ENCODE results near the gene TYMS. TPM values are rescaled to one million over a fixed set of nuclear protein-coding genes. Genes with fewer than 3 reads are reported as not detected.

Gene TYMS
- total and polyA plus RNA-seq, 12 donors: 0.32 to 19.2 (median 3.8) TPM; not detected in 1

DNA sequence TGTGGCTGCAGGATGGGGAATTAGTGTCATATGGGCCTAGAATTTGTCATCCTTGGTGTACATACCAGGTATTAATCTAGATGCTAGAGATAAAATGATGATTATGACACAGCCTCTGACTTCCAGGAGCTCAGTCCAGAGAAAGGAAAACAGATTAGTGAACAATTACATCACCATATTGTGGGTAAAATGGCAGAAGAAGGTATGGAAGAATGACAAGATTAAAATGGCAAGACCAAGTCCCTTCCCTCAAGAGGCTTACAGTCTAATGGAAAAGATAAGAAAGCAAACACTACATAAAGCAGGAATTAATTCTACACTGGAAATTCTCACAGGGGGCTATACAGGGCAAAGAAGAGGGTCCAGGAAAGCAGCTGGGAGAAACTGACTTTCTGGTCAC lies 25.9 kb upstream of the TYMS start:
- H3K27me3 ChIP-seq: no peaks in the 10 kb centered on the region
- no peak for DNase-seq
- H3K27ac ChIP-seq: no peak overlapping the region
- no peaks in the 10 kb centered on the region for H3K36me3 ChIP-seq (replicated peaks in 1 of 2)
- H3K9me3 ChIP-seq (replicated peaks in 1 of 3): no peaks in the 10 kb centered on the region
- intact Hi-C loops (cut with DNase I): loop anchor here in 1 of 2 donors (5.0 kb wide), 1 partner anchor 201 kb away; no protein-coding TSS in a partner anchor
- no peak overlapping the region for H3K4me3 ChIP-seq
- TF ChIP-seq, protein P1, sequence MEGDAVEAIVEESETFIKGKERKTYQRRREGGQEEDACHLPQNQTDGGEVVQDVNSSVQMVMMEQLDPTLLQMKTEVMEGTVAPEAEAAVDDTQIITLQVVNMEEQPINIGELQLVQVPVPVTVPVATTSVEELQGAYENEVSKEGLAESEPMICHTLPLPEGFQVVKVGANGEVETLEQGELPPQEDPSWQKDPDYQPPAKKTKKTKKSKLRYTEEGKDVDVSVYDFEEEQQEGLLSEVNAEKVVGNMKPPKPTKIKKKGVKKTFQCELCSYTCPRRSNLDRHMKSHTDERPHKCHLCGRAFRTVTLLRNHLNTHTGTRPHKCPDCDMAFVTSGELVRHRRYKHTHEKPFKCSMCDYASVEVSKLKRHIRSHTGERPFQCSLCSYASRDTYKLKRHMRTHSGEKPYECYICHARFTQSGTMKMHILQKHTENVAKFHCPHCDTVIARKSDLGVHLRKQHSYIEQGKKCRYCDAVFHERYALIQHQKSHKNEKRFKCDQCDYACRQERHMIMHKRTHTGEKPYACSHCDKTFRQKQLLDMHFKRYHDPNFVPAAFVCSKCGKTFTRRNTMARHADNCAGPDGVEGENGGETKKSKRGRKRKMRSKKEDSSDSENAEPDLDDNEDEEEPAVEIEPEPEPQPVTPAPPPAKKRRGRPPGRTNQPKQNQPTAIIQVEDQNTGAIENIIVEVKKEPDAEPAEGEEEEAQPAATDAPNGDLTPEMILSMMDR (IDR thresholded peaks at IDR 0.05): no peak
- TF ChIP-seq POLR2A (IDR thresholded peaks at IDR 0.05): no peak
- no peaks in the 10 kb centered on the region for H3K4me1 ChIP-seq (replicated peaks in 1 of 2)

DNA sequence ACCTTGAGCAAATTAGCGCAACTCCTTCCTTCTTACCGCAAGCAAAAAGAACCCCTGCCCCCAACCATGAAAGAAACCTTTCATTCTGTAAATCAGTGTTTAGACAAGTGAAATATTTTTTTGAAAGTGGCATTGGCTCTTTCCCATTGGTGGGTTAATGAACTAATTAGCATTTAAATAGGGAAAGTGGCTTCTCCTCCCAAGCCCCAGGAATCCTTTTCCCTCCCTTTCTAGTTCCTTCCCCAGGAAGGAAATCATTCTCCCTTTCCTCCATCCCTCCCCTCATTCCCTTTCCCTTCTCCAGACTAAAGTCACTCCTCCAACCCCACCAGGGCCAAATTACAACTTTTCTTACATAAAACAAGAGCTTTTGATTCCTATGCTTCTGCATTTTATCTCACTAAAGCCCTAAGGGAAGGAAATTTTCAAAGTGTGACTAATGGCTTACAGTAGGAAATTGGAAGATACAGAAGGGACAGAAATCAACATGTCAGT lies 22.9 kb upstream of the TYMS start:
- DNase-seq: no peak
- Histone ChIP-seq H3K4me1 (replicated peaks in 1 of 2) (no peaks in the 10 kb centered on the region), H3K27me3 (no peaks in the 10 kb centered on the region), H3K27ac (no peak overlapping the region), H3K36me3 (replicated peaks in 1 of 2) (no peaks in the 10 kb centered on the region), H3K9me3 (replicated peaks in 1 of 3) (no peaks in the 10 kb centered on the region), H3K4me3 (no peak overlapping the region)
- no peak for TF ChIP-seq POLR2A (IDR thresholded peaks at IDR 0.05)
- TF ChIP-seq, protein P1 (IDR thresholded peaks at IDR 0.05): no peak
- intact Hi-C loops (cut with DNase I): loop anchor here in 1 of 2 donors (5.0 kb wide), 1 partner anchor 198 kb away; no protein-coding TSS in a partner anchor
- WGBS, 4 donors: 69 to 82% (median 76%) methylated on average over 2 of the region's 2 CpGs

DNA sequence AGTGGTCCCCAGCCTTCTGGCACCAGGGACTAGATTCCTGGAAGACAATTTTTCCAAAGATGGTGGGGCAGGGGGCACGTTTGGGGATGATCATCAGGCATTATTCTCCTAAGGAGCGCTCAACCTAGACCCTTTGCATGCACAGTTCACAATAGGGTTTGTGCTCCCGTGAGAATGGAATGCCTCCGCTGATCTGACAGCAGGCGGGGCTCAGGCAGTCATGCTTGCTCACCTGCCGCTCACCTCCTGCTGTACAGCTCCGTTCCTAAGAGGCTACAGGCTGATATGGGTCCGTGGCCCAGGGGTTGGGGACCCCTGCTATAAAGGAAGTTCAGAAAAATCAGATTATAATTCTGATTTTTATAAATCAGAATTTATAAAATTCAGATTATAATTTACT lies 22.3 kb upstream of the TYMS start:
- no peaks in the 10 kb centered on the region for H3K9me3 ChIP-seq (replicated peaks in 1 of 3)
- intact Hi-C loops (cut with DNase I): no loop called here
- WGBS, 4 donors: 72 to 90% (median 76%) methylated on average over 8 of the region's 8 CpGs
- H3K4me3 ChIP-seq: no peak overlapping the region
- H3K4me1 ChIP-seq (replicated peaks in 1 of 2): no peaks in the 10 kb centered on the region
- H3K27ac ChIP-seq: no peak overlapping the region
- no peaks in the 10 kb centered on the region for H3K36me3 ChIP-seq (replicated peaks in 1 of 2)
- no peaks in the 10 kb centered on the region for H3K27me3 ChIP-seq
- TF ChIP-seq POLR2A (IDR thresholded peaks at IDR 0.05): no peak
- TF ChIP-seq, protein P1 (IDR thresholded peaks at IDR 0.05): no peak
- DNase-seq: no peak

DNA sequence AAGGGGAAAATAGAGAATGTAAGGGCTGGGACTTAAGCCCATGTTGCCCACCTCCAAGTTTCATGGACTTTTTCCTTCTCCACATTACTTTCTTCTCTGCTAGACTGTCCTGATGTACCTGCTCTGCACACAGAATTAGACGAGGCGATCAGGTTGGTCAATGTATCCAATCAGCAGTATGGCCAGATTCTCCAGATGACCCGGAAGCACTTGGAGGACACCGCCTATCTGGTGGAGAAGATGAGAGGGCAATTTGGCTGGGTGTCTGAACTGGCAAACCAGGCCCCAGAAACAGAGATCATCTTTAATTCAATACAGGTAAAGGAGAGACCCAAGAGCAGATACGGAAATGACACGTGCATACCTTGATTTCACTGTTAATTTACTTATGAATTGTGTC lies 16.2 kb upstream of the TYMS start:
- H3K4me1 ChIP-seq (replicated peaks in 1 of 2): no peaks in the 10 kb centered on the region
- H3K27me3 ChIP-seq: no peaks in the 10 kb centered on the region
- TF ChIP-seq POLR2A (IDR thresholded peaks at IDR 0.05): no peak
- TF ChIP-seq, protein P1 (IDR thresholded peaks at IDR 0.05): no peak
- 92 to 93% (median 92%) methylated on average over 6 of the region's 6 CpGs for WGBS, 4 donors
- H3K9me3 ChIP-seq (replicated peaks in 1 of 3): no peaks in the 10 kb centered on the region
- intact Hi-C loops (cut with DNase I): no loop called here
- DNase-seq: no peak
- H3K4me3 ChIP-seq: no peak overlapping the region
- H3K27ac ChIP-seq: no peak overlapping the region
- H3K36me3 ChIP-seq (replicated peaks in 1 of 2): no peaks in the 10 kb centered on the region
